ENCODE measurements around the gene NQO2.
"Not testable (repeated sequence)": the region's sequence is repeated elsewhere in the genome, so short reads cannot be mapped to it uniquely, and the experiment has no call there.

The NQO2 gene

GRCh38 chr6:3016473-3017280, 17.0 kb downstream of the NQO2 start:
- DNase-seq: no peak

- DNase-seq: no peak
Observed at GRCh38 chr6:3017304-3017703, 17.6 kb downstream of the NQO2 start.

GRCh38 chr6:3019065-3019464, 19.4 kb downstream of the NQO2 start:
- DNase-seq: no peak

- no peak for DNase-seq
Observed at GRCh38 chr6:3019749-3020320, 20.1 kb downstream of the NQO2 start.

- not testable (repeated sequence) for DNase-seq
Observed at GRCh38 chr6:3020976-3021598, 21.4 kb downstream of the NQO2 start.

GRCh38 chr6:3022765-3023662, 23.3 kb downstream of the NQO2 start:
- no peak for DNase-seq

GRCh38 chr6:3023663-3024483, 24.2 kb downstream of the NQO2 start:
- no peak for DNase-seq

GRCh38 chr6:3026791-3027626, 27.3 kb downstream of the NQO2 start:
- DNase-seq: no peak

- not testable (repeated sequence) for DNase-seq
Observed at GRCh38 chr6:3028156-3028555, 28.5 kb downstream of the NQO2 start.

GRCh38 chr6:3031857-3032640, 32.4 kb downstream of the NQO2 start:
- no peak for DNase-seq

GRCh38 chr6:3032986-3033385, 33.3 kb downstream of the NQO2 start:
- DNase-seq: no peak

- DNase-seq: no peak
Observed at GRCh38 chr6:3033652-3034051, 34.0 kb downstream of the NQO2 start.

GRCh38 chr6:3035397-3035796, 35.7 kb downstream of the NQO2 start:
- no peak for DNase-seq

- no peak for DNase-seq
Observed at GRCh38 chr6:3036861-3037637, 37.4 kb downstream of the NQO2 start.

- DNase-seq: no peak
Observed at GRCh38 chr6:3037638-3038365, 38.1 kb downstream of the NQO2 start.

GRCh38 chr6:3039384-3039783, 39.7 kb downstream of the NQO2 start:
- no peak for DNase-seq

GRCh38 chr6:3041147-3041546, 41.5 kb downstream of the NQO2 start:
- no peak for DNase-seq

GRCh38 chr6:3041606-3042005, 41.9 kb downstream of the NQO2 start:
- no peak for DNase-seq

- DNase-seq: no peak
Observed at GRCh38 chr6:3045369-3045768, 45.7 kb downstream of the NQO2 start.
